ENCODE results near the gene GDF2. TPM values are rescaled to one million over a fixed set of nuclear protein-coding genes. Genes with fewer than 3 reads are reported as not detected.

Gene GDF2
- polyA plus RNA-seq (2013, experiment 1 of 4), result not detected
- polyA plus RNA-seq (2013, experiment 2 of 4), result not detected
- not detected for polyA plus RNA-seq (2013, experiment 3 of 4)
- polyA plus RNA-seq (2013, experiment 4 of 4), result not detected

DNA sequence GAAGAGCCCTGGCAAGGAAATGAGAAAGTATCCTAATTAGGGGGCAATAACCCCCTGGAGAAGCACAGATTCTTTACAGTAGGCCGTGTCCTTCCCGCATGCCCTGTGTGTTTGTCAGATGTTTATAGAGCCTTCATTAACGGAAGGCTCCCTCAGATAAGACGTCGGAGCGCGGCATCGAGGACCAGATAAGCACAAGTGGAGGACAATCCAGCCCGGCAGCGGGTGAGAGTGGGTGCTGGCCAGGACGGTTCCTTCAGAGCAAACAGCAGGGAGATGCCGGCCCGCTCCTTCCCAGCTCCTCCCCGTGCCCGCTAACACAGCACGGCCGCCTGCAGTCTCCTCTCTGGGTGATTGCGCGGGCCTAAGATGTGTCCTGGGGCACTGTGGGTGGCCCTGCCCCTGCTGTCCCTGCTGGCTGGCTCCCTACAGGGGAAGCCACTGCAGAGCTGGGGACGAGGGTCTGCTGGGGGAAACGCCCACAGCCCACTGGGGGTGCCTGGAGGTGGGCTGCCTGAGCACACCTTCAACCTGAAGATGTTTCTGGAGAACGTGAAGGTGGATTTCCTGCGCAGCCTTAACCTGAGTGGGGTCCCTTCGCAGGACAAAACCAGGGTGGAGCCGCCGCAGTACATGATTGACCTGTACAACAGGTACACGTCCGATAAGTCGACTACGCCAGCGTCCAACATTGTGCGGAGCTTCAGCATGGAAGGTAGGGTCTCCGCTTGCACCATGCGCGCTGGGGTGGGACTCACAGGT, at the start of gene GDF2:
Gene GDF2, plus strand, starts transcription at position 155 of the 762 bp plus-strand sequence. Its CDS starts 215 bp downstream, at position 370.
- Histone ChIP-seq H3K4me1 (ENCODE audit: control insufficient read depth, insufficient read depth, low read length) (no peaks in the 10 kb centered on the region), H3K27me3 (ENCODE audit: control insufficient read depth, insufficient read depth, low read length, poor library complexity, severe bottlenecking) (no peaks in the 10 kb centered on the region), H3K36me3 (ENCODE audit: control insufficient read depth, insufficient read depth, low read length) (no peaks in the 10 kb centered on the region), H3K9me3 (ENCODE audit: control insufficient read depth, low read length) (no peaks in the 10 kb centered on the region), H3K4me3 (ENCODE audit: insufficient read depth, low read depth, low read length) (no peak within 1 kb of the TSS), H3K27ac (ENCODE audit: insufficient read depth, low read depth, low read length, poor library complexity, severe bottlenecking) (no peak within 1 kb of the TSS)
- 92 to 95% methylated on average over 35 of the region's 35 CpGs for WGBS, 2 experiments

DNA sequence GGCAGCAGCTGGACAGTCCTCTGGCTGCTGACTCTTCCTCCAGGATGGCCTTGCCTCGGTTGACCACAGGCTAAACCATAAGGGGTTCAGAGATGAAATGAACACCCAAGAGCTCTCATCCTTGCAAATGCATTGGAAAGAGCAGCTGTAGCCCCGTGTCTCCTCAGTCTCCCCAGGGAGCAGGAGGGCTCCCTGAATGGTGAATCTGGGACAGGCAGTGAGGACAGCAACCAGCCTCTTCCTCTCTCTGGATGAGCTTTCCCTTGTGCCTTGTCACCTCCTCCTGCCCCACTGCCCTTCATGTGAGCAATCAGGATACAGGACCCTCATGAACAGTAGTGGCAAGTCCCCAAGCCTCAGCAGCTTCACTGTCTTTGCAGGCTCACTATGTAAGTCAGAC, 46.2 kb upstream of the GDF2 start:
- H3K27ac ChIP-seq (ENCODE audit: insufficient read depth, low read depth, low read length, poor library complexity, severe bottlenecking), result no peak overlapping the region
- 85 to 86% methylated on average over 2 of the region's 2 CpGs for WGBS, 2 experiments
- no peaks in the 10 kb centered on the region for H3K4me1 ChIP-seq (ENCODE audit: control insufficient read depth, insufficient read depth, low read length)
- no peaks in the 10 kb centered on the region for H3K36me3 ChIP-seq (ENCODE audit: control insufficient read depth, insufficient read depth, low read length)
- no peaks in the 10 kb centered on the region for H3K27me3 ChIP-seq (ENCODE audit: control insufficient read depth, insufficient read depth, low read length, poor library complexity, severe bottlenecking)
- H3K9me3 ChIP-seq (ENCODE audit: control insufficient read depth, low read length), result no peaks in the 10 kb centered on the region
- H3K4me3 ChIP-seq (ENCODE audit: insufficient read depth, low read depth, low read length), result no peak overlapping the region

DNA sequence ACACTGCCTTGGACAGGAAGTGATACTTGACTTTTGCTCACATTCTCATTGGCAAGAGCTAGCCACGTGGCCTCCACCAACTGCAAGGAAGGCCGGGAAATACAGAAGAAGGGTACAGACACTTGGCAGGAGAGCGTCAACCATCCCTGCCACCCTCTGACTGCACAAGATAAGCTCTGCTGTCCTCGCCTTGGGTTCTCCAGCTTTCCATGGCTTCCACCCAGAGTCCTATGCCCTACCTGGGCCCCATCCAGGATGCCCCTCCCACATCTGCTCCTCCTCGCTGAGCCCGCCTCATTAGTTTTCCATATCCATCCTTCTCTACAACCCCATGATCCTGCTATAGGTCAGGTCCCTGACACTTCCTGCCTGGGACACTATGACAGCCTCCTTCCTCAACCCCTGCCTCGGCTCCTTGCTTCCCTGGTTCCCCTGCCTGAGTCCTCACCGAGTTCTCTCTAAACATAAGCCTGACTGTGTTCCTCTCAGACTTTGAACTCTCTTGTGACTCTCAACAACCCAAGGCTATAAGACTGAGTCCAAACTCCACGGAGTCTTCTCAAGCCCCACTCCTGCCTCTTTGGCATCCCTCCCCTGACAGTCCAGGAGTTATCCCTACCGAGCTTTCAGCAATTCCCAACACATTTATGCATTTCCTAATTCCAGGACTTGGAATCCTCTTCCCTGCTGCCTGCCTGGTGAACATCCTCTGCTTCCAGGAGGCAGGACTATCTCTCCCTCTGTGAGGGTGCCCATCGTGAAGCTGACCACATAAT, 45.5 kb upstream of the GDF2 start:
- 94 to 95% methylated on average over 11 of the region's 11 CpGs for WGBS, 2 experiments

GRCh38 chr10:47277352-47278151, 44.7 kb upstream of the GDF2 start:
- no peaks in the 10 kb centered on the region for H3K4me1 ChIP-seq (ENCODE audit: control insufficient read depth, insufficient read depth, low read length)
- no peak overlapping the region for H3K27ac ChIP-seq (ENCODE audit: insufficient read depth, low read depth, low read length, poor library complexity, severe bottlenecking)
- no peaks in the 10 kb centered on the region for H3K27me3 ChIP-seq (ENCODE audit: control insufficient read depth, insufficient read depth, low read length, poor library complexity, severe bottlenecking)
- H3K9me3 ChIP-seq (ENCODE audit: control insufficient read depth, low read length), result no peaks in the 10 kb centered on the region
- no peaks in the 10 kb centered on the region for H3K36me3 ChIP-seq (ENCODE audit: control insufficient read depth, insufficient read depth, low read length)
- no peak overlapping the region for H3K4me3 ChIP-seq (ENCODE audit: insufficient read depth, low read depth, low read length)
- WGBS, 2 experiments, result 77% methylated on average over 7 of the region's 7 CpGs

More for the DNA sequence above, 45.5 kb upstream of the GDF2 start:
- Histone ChIP-seq H3K9me3 (ENCODE audit: control insufficient read depth, low read length) (no peaks in the 10 kb centered on the region), H3K27me3 (ENCODE audit: control insufficient read depth, insufficient read depth, low read length, poor library complexity, severe bottlenecking) (no peaks in the 10 kb centered on the region), H3K4me1 (ENCODE audit: control insufficient read depth, insufficient read depth, low read length) (no peaks in the 10 kb centered on the region), H3K27ac (ENCODE audit: insufficient read depth, low read depth, low read length, poor library complexity, severe bottlenecking) (no peak overlapping the region), H3K36me3 (ENCODE audit: control insufficient read depth, insufficient read depth, low read length) (no peaks in the 10 kb centered on the region), H3K4me3 (ENCODE audit: insufficient read depth, low read depth, low read length) (no peak overlapping the region)

DNA sequence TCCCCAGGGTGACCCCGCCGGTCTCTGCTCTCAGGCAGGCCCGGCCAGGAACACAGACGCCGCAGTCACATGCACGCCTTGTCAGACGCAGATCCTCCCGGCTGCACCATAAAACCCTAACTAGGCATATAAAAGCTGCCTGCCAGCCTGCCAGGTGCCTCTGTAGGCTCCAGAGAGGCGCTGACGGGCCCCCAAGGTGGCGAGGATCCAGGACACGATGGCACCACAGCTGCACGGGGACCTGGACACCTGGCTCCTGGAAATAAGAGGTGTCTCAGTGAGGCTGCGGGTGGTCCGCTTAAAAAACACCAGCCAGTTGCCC, 44.1 kb upstream of the GDF2 start:
- no peaks in the 10 kb centered on the region for H3K36me3 ChIP-seq (ENCODE audit: control insufficient read depth, insufficient read depth, low read length)
- H3K4me1 ChIP-seq (ENCODE audit: control insufficient read depth, insufficient read depth, low read length), result no peaks in the 10 kb centered on the region
- WGBS, 2 experiments, result 93 to 95% methylated on average over 15 of the region's 15 CpGs
- H3K4me3 ChIP-seq (ENCODE audit: insufficient read depth, low read depth, low read length), result no peak overlapping the region
- H3K9me3 ChIP-seq (ENCODE audit: control insufficient read depth, low read length), result no peaks in the 10 kb centered on the region
- H3K27me3 ChIP-seq (ENCODE audit: control insufficient read depth, insufficient read depth, low read length, poor library complexity, severe bottlenecking), result no peaks in the 10 kb centered on the region
- H3K27ac ChIP-seq (ENCODE audit: insufficient read depth, low read depth, low read length, poor library complexity, severe bottlenecking), result no peak overlapping the region

GRCh38 chr10:47278720-47279119, 43.5 kb upstream of the GDF2 start:
- 90% methylated on average over 3 of the region's 3 CpGs for WGBS, 2 experiments
- Histone ChIP-seq H3K9me3 (ENCODE audit: control insufficient read depth, low read length) (no peaks in the 10 kb centered on the region), H3K36me3 (ENCODE audit: control insufficient read depth, insufficient read depth, low read length) (no peaks in the 10 kb centered on the region), H3K4me3 (ENCODE audit: insufficient read depth, low read depth, low read length) (no peak overlapping the region), H3K27me3 (ENCODE audit: control insufficient read depth, insufficient read depth, low read length, poor library complexity, severe bottlenecking) (no peaks in the 10 kb centered on the region), H3K27ac (ENCODE audit: insufficient read depth, low read depth, low read length, poor library complexity, severe bottlenecking) (no peak overlapping the region), H3K4me1 (ENCODE audit: control insufficient read depth, insufficient read depth, low read length) (no peaks in the 10 kb centered on the region)

GRCh38 chr10:47279276-47279675, 43.0 kb upstream of the GDF2 start:
- H3K9me3 ChIP-seq (ENCODE audit: control insufficient read depth, low read length), result no peaks in the 10 kb centered on the region
- H3K27ac ChIP-seq (ENCODE audit: insufficient read depth, low read depth, low read length, poor library complexity, severe bottlenecking), result no peak overlapping the region
- H3K4me1 ChIP-seq (ENCODE audit: control insufficient read depth, insufficient read depth, low read length), result no peaks in the 10 kb centered on the region
- WGBS, 2 experiments, result 93 to 94% methylated on average over 2 of the region's 2 CpGs
- no peak overlapping the region for H3K4me3 ChIP-seq (ENCODE audit: insufficient read depth, low read depth, low read length)
- H3K27me3 ChIP-seq (ENCODE audit: control insufficient read depth, insufficient read depth, low read length, poor library complexity, severe bottlenecking), result no peaks in the 10 kb centered on the region
- H3K36me3 ChIP-seq (ENCODE audit: control insufficient read depth, insufficient read depth, low read length), result no peaks in the 10 kb centered on the region

- Histone ChIP-seq H3K27me3 (ENCODE audit: control insufficient read depth, insufficient read depth, low read length, poor library complexity, severe bottlenecking) (no peaks in the 10 kb centered on the region), H3K27ac (ENCODE audit: insufficient read depth, low read depth, low read length, poor library complexity, severe bottlenecking) (no peak overlapping the region), H3K9me3 (ENCODE audit: control insufficient read depth, low read length) (no peaks in the 10 kb centered on the region), H3K4me1 (ENCODE audit: control insufficient read depth, insufficient read depth, low read length) (no peaks in the 10 kb centered on the region), H3K4me3 (ENCODE audit: insufficient read depth, low read depth, low read length) (no peak overlapping the region), H3K36me3 (ENCODE audit: control insufficient read depth, insufficient read depth, low read length) (no peaks in the 10 kb centered on the region)
- WGBS, 2 experiments, result 89 to 94% methylated on average over 6 of the region's 6 CpGs
These were observed 40.1 kb upstream of the GDF2 start for GRCh38 chr10:47282005-47282656.

DNA sequence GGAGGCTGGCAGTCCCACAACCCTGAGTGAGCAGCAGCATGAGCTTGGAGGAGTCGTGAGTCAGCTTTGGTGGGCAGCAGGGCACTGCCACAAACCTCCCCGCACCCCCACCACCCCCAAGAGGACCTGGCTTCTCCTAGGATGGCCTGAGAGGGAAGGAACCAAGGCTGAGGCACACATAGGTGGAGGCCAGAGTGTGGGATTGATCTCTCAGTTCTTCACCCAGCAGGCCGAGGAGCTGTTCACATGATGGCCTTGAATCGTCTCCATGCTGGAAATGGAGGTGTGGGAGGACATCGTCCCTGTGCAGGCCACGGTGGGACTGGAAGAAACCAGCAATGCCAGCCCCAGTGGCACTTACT, 39.6 kb upstream of the GDF2 start:
- Histone ChIP-seq H3K36me3 (ENCODE audit: control insufficient read depth, insufficient read depth, low read length) (no peaks in the 10 kb centered on the region), H3K4me3 (ENCODE audit: insufficient read depth, low read depth, low read length) (no peak overlapping the region), H3K27ac (ENCODE audit: insufficient read depth, low read depth, low read length, poor library complexity, severe bottlenecking) (no peak overlapping the region), H3K9me3 (ENCODE audit: control insufficient read depth, low read length) (no peaks in the 10 kb centered on the region), H3K4me1 (ENCODE audit: control insufficient read depth, insufficient read depth, low read length) (no peaks in the 10 kb centered on the region), H3K27me3 (ENCODE audit: control insufficient read depth, insufficient read depth, low read length, poor library complexity, severe bottlenecking) (no peaks in the 10 kb centered on the region)
- WGBS, 2 experiments, result 94 to 97% methylated on average over 6 of the region's 6 CpGs

All from ectodermal cell (in vitro differentiated cells).